Posterior vena cava (tissue), 2 donors: Measurements from ENCODE around the gene TUBG1. TPM values are rescaled to one million over a fixed set of nuclear protein-coding genes. Genes with fewer than 3 reads are reported as not detected.

Experiments
- DNase-seq: peaks from one replicate; pipeline ENCODE4 v3.0.0-alpha.2; 2020; ENCODE audit warnings: low spot score
- intact Hi-C, 2 donors: fragments of 100-400 bp; cut with DNase I; formaldehyde crosslinking; loops; one replicate each; pipeline versions ENCODE4 v1.14.1 to v1.14.2; 2022 to 2023
- long read RNA-seq, 2 donors: library from polyadenylated mRNA; unstranded; transcript quantifications; one replicate each; pipeline ENCODE4 v2.0.0, GENCODE V29; 2020 to 2021
- total RNA-seq, 2 donors: library from RNA; stranded (reverse); fragmentation: NEBNext Ultra II Directional; extraction: Animal tissue kit (Norgen Biotek cat#: 25700); gene quantifications; one replicate each; pipeline ENCODE4 v1.2.1, GENCODE V29; 2021
- donor health status: DM: yes; HTN: yes; CAD: no.
- donor health status: DM: yes; HTN: yes; CAD: no.

TUBG1 gene
- 10 to 100 TPM; 32.9 to 39.9 TPM for total RNA-seq
- long read RNA-seq, donor 1, transcript TUBG1-201 (11 exons, 1,611 nt) = major isoform, 23 of 33 reads
- long read RNA-seq, donor 1, partial matches to known transcripts = 9 of 33 reads
- long read RNA-seq, donor 1, other reads (novel, unspliced or antisense) = 1 of 33 reads
- long read RNA-seq, donor 2, transcript TUBG1-201 (11 exons, 1,611 nt) = major isoform, 242 of 264 reads
- long read RNA-seq, donor 2, partial matches to known transcripts = 12 of 264 reads
- long read RNA-seq, donor 2, other reads (novel, unspliced or antisense) = 10 of 264 reads

DNA sequence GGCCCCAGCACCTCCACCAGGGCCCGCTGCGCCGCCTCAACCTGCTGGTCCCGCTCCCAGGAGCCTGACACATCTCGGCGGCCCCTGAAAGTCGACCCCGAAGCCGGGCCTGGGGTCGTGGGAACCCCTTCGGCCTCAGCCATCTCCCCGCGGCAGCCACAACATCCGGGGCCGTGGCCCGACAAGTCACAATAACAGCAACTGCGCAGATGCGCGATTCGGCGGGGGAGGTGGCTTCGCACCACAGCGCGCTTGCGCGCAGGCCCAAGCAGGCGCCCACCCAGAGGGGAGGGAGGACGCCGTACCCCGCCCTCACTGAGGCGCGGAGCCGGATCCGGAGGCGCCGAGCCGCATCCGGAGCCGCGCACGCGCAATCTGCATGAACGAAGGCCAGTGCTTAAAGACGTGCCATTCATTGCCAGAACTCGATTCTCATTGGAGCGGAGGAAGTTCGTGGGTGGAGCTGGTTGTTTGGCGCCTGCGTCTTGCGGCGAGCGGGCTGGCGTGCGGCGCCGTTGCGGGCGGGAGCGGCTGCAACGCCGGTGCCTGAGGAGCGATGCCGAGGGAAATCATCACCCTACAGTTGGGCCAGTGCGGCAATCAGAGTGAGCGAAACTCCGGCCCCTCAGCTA lies at the start of gene TUBG1, which contains the start of gene RETREG3:
Gene TUBG1, plus strand, starts transcription at position 502 of the 632 bp plus-strand sequence. Its CDS starts 55 bp downstream, at position 557.
Gene RETREG3, minus strand, starts transcription at position 193 of the 632 bp plus-strand sequence. Its CDS starts 50 bp downstream, at position 143.
- intact Hi-C loops = no loop called here
- DNase-seq = peak; percentile 100

DNA sequence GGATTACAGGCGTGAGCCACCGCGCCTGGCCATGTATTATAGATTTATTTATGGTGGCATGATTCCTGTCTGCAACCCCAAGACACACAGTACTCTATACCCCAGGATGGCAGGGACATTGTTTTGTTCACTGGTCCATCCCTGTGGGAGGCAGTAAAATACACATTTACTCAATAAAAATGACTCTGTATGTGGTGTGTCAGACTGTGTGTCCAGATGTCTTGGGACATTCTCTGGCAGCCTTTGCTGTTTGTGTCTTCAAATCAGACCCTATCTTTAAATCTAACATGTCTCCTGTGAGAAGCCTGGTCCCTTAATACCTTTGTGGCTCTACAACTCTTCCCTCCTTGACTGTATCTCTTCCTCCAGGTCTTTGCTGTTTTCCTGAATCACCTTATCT lies 49.2 kb upstream of the TUBG1 start:
- intact Hi-C loops = no loop called here
- no peak for DNase-seq

DNA sequence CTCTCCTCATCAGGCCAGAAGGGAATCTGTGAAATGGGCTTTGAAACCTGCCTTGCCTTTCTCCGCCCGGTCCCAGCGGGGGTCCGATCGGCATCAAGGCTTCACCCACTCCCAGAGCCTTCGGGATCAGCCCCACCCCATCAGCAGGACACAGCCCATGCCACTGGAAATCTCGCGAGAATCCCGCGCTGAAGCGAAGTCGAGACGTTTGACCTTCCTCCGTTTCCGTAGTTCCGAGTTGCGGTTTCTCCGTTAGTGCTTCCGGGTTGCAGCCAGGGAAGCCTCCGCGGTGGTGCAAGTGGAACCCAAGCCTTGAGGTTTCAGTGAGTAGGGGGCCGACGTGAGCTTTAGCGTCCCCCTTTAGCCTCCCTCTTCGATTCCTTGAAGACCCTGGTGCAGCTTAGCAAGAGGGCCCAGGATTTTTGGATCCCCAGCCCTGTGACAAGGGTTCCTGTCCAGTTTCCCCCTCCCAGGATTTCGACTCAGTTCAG lies 47.5 kb upstream of the TUBG1 start, which contains the start of gene COASY:
Gene COASY, plus strand, starts transcription at position 252 of the 491 bp plus-strand sequence. CDS start 475 bp downstream, outside the sequence.
- intact Hi-C loops = no loop called here
- DNase-seq = peak; percentile 99

DNA sequence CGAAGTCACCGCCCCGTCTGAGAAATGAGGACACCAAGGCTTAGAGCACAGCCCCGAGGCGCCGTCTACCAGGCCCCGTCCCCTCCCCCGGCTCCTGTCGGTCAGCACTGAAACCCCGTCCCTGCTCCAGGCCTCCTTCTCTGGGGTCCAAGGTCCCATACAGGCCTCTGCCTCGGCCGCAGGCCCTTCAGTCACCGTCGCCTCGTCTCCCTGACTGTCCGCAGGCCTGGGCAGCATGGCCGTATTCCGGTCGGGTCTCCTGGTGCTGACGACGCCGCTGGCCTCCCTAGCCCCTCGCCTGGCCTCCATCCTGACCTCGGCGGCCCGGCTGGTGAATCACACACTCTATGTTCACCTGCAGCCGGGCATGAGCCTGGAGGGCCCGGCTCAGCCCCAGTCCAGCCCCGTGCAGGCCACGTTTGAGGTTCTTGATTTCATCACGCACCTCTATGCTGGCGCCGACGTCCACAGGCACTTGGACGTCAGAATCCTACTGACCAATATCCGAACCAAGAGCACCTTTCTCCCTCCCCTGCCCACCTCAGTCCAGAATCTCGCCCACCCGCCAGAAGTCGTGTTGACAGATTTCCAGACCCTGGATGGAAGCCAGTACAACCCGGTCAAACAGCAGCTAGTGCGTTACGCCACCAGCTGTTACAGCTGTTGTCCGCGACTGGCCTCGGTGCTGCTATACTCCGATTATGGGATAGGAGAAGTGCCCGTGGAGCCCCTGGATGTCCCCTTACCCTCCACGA lies 46.9 kb upstream of the TUBG1 start:
- intact Hi-C loops = no loop called here
- DNase-seq = no peak

DNA sequence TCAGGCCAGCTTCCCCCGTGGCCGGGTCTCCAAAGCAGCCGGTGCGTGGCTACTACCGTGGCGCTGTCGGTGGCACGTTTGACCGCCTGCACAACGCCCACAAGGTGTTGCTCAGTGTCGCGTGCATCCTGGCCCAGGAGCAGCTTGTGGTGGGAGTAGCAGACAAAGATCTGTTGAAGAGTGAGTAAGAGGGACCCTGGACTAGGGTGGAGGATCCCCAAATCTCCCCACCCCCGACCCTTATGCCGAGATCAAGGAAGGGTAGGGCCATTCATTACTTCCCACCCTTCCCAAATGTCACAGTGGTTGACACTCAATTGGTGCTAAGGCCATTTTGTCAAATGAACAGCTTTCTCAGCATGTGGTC lies 46.4 kb upstream of the TUBG1 start:
- no peak for DNase-seq
- intact Hi-C loops = no loop called here

DNA sequence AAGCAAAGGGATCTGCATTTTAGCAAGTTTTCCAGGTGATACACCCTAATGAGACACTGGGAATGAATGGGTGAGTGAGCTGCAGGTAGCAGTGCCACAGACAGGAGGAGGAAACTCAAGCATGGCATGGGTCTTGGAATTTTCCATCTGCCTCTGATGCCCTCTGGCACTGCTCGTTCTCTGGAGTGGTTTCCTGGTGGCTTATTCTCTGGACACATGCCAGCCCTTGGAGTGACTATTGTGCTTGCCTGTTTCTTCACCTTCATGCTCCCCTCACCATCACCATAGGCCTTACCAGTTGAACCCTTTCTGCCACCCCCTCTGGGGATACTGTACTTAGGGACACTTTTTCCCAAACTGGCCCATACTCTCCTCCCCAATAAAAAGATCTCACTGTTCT lies 45.9 kb upstream of the TUBG1 start:
- intact Hi-C loops = no loop called here
- no peak for DNase-seq

DNA sequence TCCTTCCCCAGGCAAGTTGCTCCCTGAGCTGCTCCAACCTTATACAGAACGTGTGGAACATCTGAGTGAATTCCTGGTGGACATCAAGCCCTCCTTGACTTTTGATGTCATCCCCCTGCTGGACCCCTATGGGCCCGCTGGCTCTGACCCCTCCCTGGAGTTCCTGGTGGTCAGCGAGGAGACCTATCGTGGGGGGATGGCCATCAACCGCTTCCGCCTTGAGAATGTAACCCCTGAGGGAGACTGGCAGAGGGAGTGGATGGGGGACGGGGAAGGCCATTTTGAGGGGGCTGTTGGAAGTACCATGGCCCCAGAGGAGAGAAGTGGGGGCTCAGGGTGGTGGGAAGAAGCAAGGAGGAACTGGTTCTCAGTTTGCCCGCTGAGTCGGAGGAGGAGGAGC lies 45.5 kb upstream of the TUBG1 start:
- intact Hi-C loops = no loop called here
- DNase-seq = peak; percentile 71

DNA sequence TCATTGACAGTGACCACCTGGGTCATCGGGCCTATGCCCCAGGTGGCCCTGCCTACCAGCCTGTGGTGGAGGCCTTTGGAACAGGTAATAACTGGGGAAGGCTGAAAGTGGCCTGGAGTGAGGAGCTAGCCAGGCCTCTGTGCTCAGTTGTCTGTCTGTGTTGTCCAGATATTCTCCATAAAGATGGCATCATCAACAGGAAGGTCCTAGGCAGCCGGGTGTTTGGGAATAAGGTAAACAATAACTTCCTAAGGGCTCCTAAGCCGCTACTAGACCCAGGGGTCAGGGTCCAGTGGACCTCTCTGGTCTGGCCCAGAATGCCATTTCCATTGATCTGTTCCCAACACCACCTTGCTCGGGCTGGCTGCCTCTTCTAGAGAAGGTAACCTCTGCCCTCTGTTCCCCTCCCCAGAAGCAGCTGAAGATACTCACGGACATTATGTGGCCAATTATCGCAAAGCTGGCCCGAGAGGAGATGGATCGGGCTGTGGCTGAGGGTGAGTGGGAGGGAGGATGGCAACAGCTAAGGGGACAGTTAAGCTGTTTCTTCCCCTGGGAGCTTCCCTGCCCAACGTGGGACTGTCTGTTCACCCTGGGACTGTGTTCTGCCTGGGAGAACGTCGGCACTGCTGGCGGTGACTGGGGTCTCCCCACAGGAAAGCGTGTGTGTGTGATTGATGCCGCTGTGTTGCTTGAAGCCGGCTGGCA lies 44.5 kb upstream of the TUBG1 start:
- DNase-seq = peak; percentile 44
- intact Hi-C loops = no loop called here

DNA sequence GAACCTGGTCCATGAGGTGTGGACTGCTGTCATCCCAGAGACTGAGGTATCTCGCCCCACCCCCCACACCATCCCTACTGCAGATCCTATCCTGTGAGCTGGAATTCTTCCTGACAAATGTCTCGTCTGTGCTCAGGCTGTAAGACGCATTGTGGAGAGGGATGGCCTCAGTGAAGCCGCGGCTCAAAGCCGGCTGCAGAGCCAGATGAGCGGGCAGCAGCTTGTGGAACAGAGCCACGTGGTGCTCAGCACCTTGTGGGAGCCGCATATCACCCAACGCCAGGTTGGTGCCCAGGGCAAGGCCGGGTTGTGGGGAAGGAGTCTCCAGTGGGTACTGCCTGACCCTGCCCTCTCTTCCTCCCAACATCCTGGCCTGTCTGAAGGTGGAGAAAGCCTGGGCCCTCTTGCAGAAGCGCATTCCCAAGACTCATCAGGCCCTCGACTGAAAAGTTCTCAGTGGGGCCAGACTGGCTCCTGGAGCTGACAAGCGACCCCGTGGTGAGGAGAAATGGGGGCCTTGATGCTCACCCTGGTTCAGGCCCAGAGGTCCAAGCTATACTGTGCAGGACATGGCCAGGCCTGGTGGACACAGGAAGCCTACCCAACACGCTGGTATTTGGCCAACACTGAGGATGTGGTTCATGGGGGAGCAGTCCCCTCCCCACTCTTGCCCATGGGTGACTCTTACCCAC lies 43.8 kb upstream of the TUBG1 start:
- DNase-seq = peak; percentile 66
- intact Hi-C loops = no loop called here

DNA sequence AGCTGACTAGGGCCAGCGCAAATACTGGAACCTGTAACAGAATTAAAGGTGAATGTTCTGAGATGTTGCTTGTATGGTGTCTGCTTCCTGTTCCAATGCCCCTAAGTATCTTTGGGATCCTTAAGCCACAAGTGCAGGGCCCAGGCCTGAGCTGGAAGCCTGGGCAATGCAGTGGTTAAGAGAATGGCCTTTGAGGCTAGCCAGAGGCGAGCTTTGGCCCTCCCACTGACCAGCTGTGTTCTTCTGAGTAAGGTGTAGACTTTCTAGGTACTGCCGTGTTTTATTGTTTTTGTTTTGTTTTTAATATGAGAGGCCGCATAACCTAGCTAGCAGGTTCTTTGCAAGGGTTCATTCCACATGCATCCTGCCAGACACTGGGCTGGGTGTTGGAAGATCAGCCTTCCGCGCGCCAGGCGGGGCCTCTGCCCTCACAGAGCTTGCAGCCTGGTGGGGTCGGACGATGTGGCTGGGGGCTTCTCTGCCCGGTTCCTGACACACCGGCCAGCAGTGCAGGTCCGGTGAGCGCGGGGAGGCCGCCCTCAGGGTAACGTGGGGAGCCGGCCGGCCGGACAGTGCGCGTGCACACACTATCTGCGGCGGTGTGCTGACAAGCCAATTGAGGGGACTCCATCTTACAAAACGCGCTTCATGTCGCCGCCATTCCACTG lies 43.1 kb upstream of the TUBG1 start:
- intact Hi-C loops = no loop called here
- peak; percentile 62 for DNase-seq

DNA sequence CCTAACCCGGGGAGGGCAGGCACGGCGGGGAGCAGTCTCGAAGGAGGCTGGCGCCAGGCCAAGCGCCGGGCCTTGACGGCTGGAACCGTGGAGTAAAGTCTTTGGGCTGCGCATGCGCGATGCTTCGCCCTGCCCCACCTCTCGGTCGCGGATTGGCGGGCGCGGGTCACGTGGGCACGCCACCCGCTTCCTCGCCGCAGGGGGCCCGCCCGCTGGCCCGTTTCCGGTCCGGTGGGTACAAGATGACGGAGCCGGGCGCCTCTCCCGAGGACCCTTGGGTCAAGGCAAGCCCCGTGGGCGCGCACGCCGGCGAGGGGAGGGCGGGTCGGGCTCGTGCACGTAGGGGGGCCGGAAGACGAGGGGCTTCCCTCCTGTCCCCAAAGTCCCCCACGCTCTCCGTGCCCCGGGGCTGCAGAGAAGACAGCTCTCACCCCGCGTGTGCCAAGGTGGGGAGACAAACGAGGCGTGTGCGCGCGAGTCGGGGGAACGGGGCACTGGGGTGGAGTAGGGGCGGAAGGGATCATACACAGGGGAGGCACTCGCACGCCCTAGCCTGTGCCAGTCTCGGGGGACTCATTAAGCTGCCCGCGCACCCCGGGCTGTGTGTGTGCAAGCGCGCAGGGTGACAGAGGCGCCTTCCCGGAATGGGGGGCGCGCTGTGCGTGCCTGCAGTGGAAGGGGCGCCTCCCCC lies 42.5 kb upstream of the TUBG1 start, which contains the start of gene MLX:
Gene MLX, plus strand, starts transcription at position 218 of the 691 bp plus-strand sequence. Its CDS starts 25 bp downstream, at position 243.
- DNase-seq = peak; percentile 98
- intact Hi-C loops = no loop called here

DNA sequence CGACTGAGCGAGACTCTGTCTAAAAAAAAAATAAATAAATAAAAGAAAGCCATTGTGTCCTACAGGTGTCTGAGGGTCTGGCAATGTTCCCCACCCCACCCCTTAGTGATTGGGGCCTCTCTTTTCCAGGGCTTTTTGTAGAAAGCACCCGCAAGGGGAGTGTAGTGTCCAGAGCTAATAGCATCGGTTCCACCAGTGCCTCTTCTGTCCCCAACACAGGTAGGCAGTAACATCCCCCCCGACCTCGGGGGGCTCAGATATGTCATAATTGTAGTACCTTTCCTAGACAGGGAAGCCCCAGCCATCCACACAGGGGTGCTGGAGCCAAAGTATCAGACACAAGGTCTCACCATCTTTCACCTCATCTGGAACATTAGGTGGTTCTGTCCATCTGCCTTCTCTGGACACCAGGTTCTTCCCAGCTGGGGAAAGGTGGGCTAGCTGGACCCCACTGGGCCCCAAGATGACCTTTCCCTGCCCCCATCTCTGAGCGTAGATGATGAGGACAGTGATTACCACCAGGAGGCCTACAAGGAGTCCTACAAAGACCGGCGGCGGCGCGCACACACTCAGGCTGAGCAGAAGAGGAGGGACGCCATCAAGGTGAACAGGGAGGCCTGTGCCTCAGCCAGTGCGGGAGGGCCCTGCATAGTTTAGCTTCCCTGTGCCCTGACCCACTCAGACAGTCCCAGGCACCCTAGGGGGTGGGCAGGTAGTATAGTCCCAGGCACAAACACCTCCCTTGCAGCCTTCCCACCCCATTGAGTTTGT lies 41.0 kb upstream of the TUBG1 start:
- peak; percentile 52 for DNase-seq

DNA sequence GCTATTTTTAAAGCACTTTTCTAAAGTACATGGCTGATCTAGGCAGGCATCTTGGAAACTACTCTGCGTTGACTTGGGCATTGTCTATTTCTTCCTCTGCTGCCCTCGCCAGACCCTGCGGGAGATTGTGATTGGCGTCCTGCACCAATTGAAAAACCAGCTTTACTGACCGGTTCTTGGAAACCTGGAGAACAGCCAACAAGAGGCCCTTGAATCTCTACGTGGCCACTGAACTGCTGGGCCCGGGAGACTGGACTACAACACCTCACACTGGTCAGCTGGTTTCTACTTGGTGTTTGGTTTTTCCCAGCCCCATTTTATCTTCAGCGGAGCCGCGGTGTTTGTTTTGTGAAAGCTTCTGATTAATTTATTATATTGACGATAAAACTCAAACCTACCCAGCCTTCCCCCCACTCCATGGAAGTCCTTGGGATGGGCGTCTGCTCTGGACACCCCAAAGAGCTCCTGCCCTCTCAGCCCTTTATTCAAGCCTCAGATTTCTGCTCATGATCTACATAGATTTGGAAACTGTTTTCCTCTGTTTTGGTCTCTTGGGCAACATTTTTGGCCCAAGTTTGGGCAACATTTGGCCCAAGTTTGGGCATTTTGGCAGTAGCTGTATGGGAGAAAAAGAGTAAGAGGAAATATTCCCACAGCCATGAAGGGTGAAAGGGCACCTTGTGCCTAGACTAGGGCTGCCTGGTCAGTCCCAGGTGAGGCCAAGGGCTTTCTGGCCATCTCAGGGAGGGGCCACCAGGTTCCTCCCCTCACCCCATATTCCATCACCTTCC lies 37.9 kb upstream of the TUBG1 start:
- intact Hi-C loops = loop anchor here in 1 of 2 donors (10.0 kb wide), 1 partner anchor 113 kb away; the partner anchor contains the start of genes CCR10 and CNTNAP1
- DNase-seq = no peak

More for the DNA sequence above, 41.0 kb upstream of the TUBG1 start:
- intact Hi-C loops = no loop called here

DNA sequence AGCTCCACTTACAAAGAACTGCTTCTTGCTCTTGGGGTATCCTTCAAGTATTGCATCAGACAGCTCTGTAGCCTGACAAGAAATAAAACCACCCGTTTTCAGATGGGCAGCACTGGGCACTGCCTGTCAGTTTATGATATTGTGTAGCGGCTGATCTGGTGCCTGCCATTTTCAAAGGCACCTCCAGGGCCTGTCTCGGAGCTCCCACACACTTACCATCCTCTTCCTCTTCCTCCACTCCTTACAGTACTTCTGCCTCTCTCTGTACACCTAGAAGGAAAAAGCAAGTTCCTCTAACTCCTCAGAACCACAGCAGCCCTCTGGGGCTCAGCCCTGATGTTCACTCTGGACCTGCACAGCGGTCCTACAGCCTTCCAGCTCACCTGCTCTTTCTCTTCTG lies 36.4 kb upstream of the TUBG1 start:
- intact Hi-C loops = loop anchor here in 1 of 2 donors (10.0 kb wide), 1 partner anchor 112 kb away; the partner anchor contains the start of genes CCR10 and CNTNAP1
- DNase-seq = no peak

DNA sequence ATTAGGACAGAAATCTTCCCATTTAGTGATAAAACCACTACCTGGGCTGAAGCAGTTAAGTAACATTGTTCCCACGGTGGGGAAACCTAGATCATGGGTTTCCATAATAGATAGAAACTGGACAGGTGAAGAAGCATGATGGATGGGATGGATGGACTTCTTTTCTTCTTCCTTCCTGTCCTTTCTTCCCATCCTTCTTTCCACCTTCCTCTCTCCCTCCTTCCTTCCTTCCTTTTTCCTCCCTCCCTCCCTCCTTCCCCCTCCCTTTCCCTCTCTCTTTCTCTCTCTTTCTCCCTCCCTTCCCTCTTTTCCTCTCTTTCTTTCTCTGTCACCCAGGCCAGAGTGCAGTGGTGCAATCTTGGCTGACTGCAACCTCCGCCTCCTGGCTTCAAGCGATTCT lies 35.0 kb upstream of the TUBG1 start:
- no peak for DNase-seq
- intact Hi-C loops = loop anchor here in 1 of 2 donors (10.0 kb wide), 1 partner anchor 110 kb away; the partner anchor contains the start of genes CCR10 and CNTNAP1

DNA sequence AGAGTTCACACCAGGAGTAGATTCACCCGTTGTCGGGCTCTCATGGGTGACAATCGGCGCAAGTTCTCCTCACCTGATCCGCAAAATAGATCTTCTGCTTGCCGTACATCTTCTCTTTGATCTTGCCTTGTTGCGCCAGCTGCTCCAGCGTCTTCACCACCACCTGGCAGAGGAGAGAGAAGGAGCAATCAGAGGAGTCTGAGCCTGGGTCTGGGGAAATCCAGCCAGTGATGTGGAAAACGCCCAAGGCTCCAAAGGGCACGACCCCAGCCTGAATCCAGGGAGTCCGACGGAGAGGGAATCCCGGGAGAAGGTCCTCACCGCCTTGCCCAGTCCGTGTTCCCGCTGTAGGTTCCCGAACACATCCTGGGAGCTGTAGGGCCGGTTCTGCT lies 32.3 kb upstream of the TUBG1 start:
- peak; percentile 69 for DNase-seq
- intact Hi-C loops = loop anchor here (5.0 to 10.0 kb wide), 2 partner anchors 105 to 108 kb away; partner anchors contain the start of genes CCR10 (in 2 of the 2) and CNTNAP1 (in 2 of the 2)
